H1 (cell line): Measurements from ENCODE around the gene KLF13. TPM values are rescaled to one million over a fixed set of nuclear protein-coding genes. Genes with fewer than 3 reads are reported as not detected.

ENCODE experiments used
- CTCF ChIA-PET: fragments of 300-600 bp; sonication (Branson Sonifier 250); formaldehyde crosslinking; loops from one replicate; lab custom pipeline; 2021; ENCODE audit not compliant: partially characterized antibody; lab: Charles Lee
- POLR2A ChIA-PET: fragments of 300-600 bp; sonication (Branson Sonifier 250); formaldehyde crosslinking; loops from one replicate; lab custom pipeline; 2021; ENCODE audit warnings: inconsistent platforms; ENCODE audit not compliant: partially characterized antibody; lab: Charles Lee
- DNase-seq, 2 experiments: peaks; one replicate each; pipeline versions ENCODE4 v3.0.0 to v3.0.0-alpha.2; 2010 to 2022; ENCODE audit warnings: low spot score in 2 of 2, low read depth in 1 of 2, mixed read lengths in 1 of 2
- FAIRE-seq: peaks from 2 replicates; lab custom pipeline; 2011; peaks lifted over from hg19 to GRCh38; lab: Jason Lieb, UNC
- H2AFZ ChIP-seq: 2 replicates; pipeline ENCODE4 v1.8.1; 2012; ENCODE audit warnings: low read length, inconsistent platforms
- H2AK5ac ChIP-seq: 2 replicates; pipeline ENCODE4 v1.6.1; 2013; ENCODE audit warnings: low read depth, low read length
- H2BK120ac ChIP-seq: replicated peaks from 2 replicates; pipeline ENCODE3; 2013; ENCODE audit warnings: low read depth, low read length, inconsistent platforms
- H2BK12ac ChIP-seq: 2 replicates; pipeline ENCODE4 v1.6.1; 2013; ENCODE audit warnings: low read depth, low read length
- H2BK15ac ChIP-seq: 2 replicates; pipeline ENCODE4 v1.6.1; 2013; ENCODE audit warnings: low read length
- H2BK20ac ChIP-seq: 2 replicates; pipeline ENCODE4 v1.6.1; 2013; ENCODE audit warnings: low read length
- H2BK5ac ChIP-seq: 2 replicates; pipeline ENCODE4 v1.6.1; 2013; ENCODE audit warnings: low read depth, low read length
- H3K14ac ChIP-seq: 2 replicates; pipeline ENCODE4 v1.6.1; 2013; ENCODE audit warnings: inconsistent platforms; ENCODE audit not compliant: insufficient read length
- H3K18ac ChIP-seq: 2 replicates; pipeline ENCODE4 v1.6.1; 2013; ENCODE audit warnings: low read length; ENCODE audit errors: extremely low read depth
- H3K23ac ChIP-seq: 2 replicates; pipeline ENCODE4 v1.6.1; 2013; ENCODE audit warnings: inconsistent platforms; ENCODE audit not compliant: insufficient read length
- H3K23me2 ChIP-seq: 2 replicates; pipeline ENCODE4 v1.6.1; 2013; ENCODE audit warnings: low read depth, low read length
- H3K27ac ChIP-seq: 2 replicates; pipeline ENCODE4 v1.6.1; 2011; ENCODE audit warnings: low read depth, low read length, inconsistent platforms
- H3K27me3 ChIP-seq, 4 experiments: replicated peaks in 1 of 4; 1 replicate in 1 of 4; 2 replicates in 3 of 4; pipeline versions ENCODE4 v1.6.1 to v1.8.1; 2011 to 2013; ENCODE audit warnings: low read length in 3 of 4, mild to moderate bottlenecking in 3 of 4, inconsistent platforms in 2 of 4, mixed read lengths in 2 of 4, moderate library complexity in 1 of 4; ENCODE audit not compliant: control insufficient read depth in 3 of 4, insufficient read depth in 3 of 4; ENCODE audit errors: extremely low read depth in 1 of 4
- H3K36me3 ChIP-seq, 4 experiments: 2 replicates each; pipeline versions ENCODE4 v1.6.1 to v1.8.1; 2011 to 2013; ENCODE audit warnings: mild to moderate bottlenecking in 4 of 4, low read length in 3 of 4, moderate library complexity in 2 of 4, control low read depth in 1 of 4, inconsistent platforms in 1 of 4; ENCODE audit not compliant: insufficient read depth in 4 of 4, control insufficient read depth in 2 of 4
- H3K4ac ChIP-seq: replicated peaks from 2 replicates; pipeline ENCODE3; 2013; ENCODE audit warnings: low read length, low read depth, mixed read lengths, inconsistent platforms; ENCODE audit not compliant: insufficient read length
- H3K4me1 ChIP-seq, 4 experiments: replicated peaks in 1 of 4; 1 replicate in 1 of 4; 2 replicates in 3 of 4; pipeline versions ENCODE4 v1.6.1 to v1.8.1; 2011 to 2013; ENCODE audit warnings: low read length in 3 of 4, inconsistent platforms in 2 of 4, mixed read lengths in 1 of 4; ENCODE audit not compliant: insufficient read depth in 4 of 4, control insufficient read depth in 3 of 4
- H3K4me2 ChIP-seq, 2 experiments: 2 replicates each; pipeline versions ENCODE4 v1.6.1 to v1.8.1; 2011 to 2013; ENCODE audit warnings: low read depth in 2 of 2, low read length in 2 of 2, control low read depth in 1 of 2, inconsistent platforms in 1 of 2, mild to moderate bottlenecking in 1 of 2; ENCODE audit not compliant: insufficient read depth in 1 of 2
- H3K4me3 ChIP-seq, 4 experiments: fragments of 200-600, 300-600 bp in 1 of 4; sonication (generic), shearing (Covaris generic), sonication (Bioruptor Twin) in 1 of 4; 2 replicates each; pipeline versions ENCODE4 v1.5.1 to v1.8.1; 2011 to 2016; ENCODE audit warnings: low read length in 4 of 4, low read depth in 3 of 4, control low read depth in 2 of 4, inconsistent platforms in 2 of 4, mild to moderate bottlenecking in 2 of 4, mixed read lengths in 1 of 4, moderate library complexity in 1 of 4; ENCODE audit not compliant: insufficient read depth in 2 of 4; ENCODE audit errors: extremely low read depth in 1 of 4
- H3K56ac ChIP-seq: replicated peaks from 2 replicates; pipeline ENCODE3; 2013; ENCODE audit warnings: low read depth, mild to moderate bottlenecking, mixed read lengths, low read length, inconsistent platforms; ENCODE audit not compliant: insufficient read length
- H3K79me1 ChIP-seq: 2 replicates; pipeline ENCODE4 v1.6.1; 2013; ENCODE audit warnings: low read depth, low read length, control low read depth
- H3K79me2 ChIP-seq, 2 experiments: 2 replicates each; pipeline versions ENCODE4 v1.6.1 to v1.8.1; 2012 to 2013; ENCODE audit warnings: low read length in 2 of 2, mild to moderate bottlenecking in 2 of 2, inconsistent platforms in 1 of 2; ENCODE audit not compliant: insufficient read depth in 2 of 2, control insufficient read depth in 1 of 2
- H3K9ac ChIP-seq, 4 experiments: replicated peaks in 1 of 4; 1 replicate in 1 of 4; 2 replicates in 3 of 4; pipeline versions ENCODE4 v1.6.1 to v1.8.1; 2011 to 2013; ENCODE audit warnings: low read depth in 3 of 4, low read length in 3 of 4, control low read depth in 2 of 4, mild to moderate bottlenecking in 2 of 4, moderate library complexity in 2 of 4, inconsistent platforms in 1 of 4; ENCODE audit errors: extremely low read depth in 1 of 4
- H3K9me3 ChIP-seq, 2 experiments: 2 replicates each; pipeline versions ENCODE4 v1.6.1 to v1.8.1; 2012 to 2013; ENCODE audit warnings: mild to moderate bottlenecking in 2 of 2, moderate library complexity in 2 of 2, control low read depth in 1 of 2, inconsistent platforms in 1 of 2, low read depth in 1 of 2, low read length in 1 of 2, mixed read lengths in 1 of 2; ENCODE audit not compliant: insufficient read depth in 2 of 2
- H4K20me1 ChIP-seq, 2 experiments: replicated peaks in 1 of 2; 2 replicates each; pipeline versions ENCODE3 to v1.8.1; 2011 to 2013; ENCODE audit warnings: inconsistent platforms in 2 of 2, low read length in 2 of 2, mild to moderate bottlenecking in 1 of 2; ENCODE audit not compliant: insufficient read depth in 2 of 2, control insufficient read depth in 1 of 2
- H4K5ac ChIP-seq: 2 replicates; pipeline ENCODE4 v1.6.1; 2013; ENCODE audit warnings: low read length, low read depth, mixed read lengths, inconsistent platforms; ENCODE audit not compliant: insufficient read length
- H4K8ac ChIP-seq: 2 replicates; pipeline ENCODE4 v1.8.0; 2013; ENCODE audit warnings: mild to moderate bottlenecking, moderate library complexity, low read length, inconsistent platforms; ENCODE audit not compliant: insufficient read depth; ENCODE audit errors: extremely low read depth
- H4K91ac ChIP-seq: replicated peaks from 2 replicates; pipeline ENCODE3; 2013; ENCODE audit warnings: low read length, mixed read lengths, inconsistent platforms; ENCODE audit not compliant: insufficient read length
- EZH2 ChIP-seq: fragments of 200-600 bp; sonication (generic); IDR thresholded peaks from 2 replicates; pipeline ENCODE4 v1.7.1; 2012; ENCODE audit warnings: low read depth, mild to moderate bottlenecking, moderate library complexity, low read length, inconsistent platforms; ENCODE audit not compliant: severe bottlenecking
- RNF2 ChIP-seq: fragments of 200-900, 300-1000 bp; sonication (generic); IDR thresholded peaks from 2 replicates; pipeline ENCODE4 v1.7.1; 2016; ENCODE audit warnings: borderline replicate concordance, low read depth, mild to moderate bottlenecking, antibody characterized with exemption, low read length; ENCODE audit not compliant: poor library complexity, severe bottlenecking; ENCODE audit errors: missing control alignments
- SP2 ChIP-seq: IDR thresholded peaks from 2 replicates; pipeline ENCODE4 v1.6.1; 2012; ENCODE audit warnings: mild to moderate bottlenecking, low read length, inconsistent platforms
- WGBS, 2 experiments: shearing (Covaris generic) in 1 of 2; methylation state at CpG; one replicate each; pipeline versions ENCODE4 v1.1.6 to v1.1.7; 2013 to 2015; ENCODE audit warnings: low lambda C conversion rate in 2 of 2, mixed read lengths in 2 of 2, inconsistent platforms in 1 of 2, low coverage in 1 of 2, missing lambda C conversion rate in 1 of 2; ENCODE audit not compliant: insufficient replicate concordance in 2 of 2, insufficient coverage in 1 of 2, insufficient read length in 1 of 2; ENCODE audit errors: extremely low coverage in 1 of 2, missing lambda C conversion rate in 1 of 2; 5-methylcytosine and 5-hydroxymethylcytosine counted together
- polyA plus RNA-seq, 7 experiments: library from polyadenylated mRNA; depleted of rRNA in 3 of 7; stranded (reverse) in 5 of 7; unstranded in 2 of 7; fragments of >200 nt in 5 of 7; fragments of 200-250 nt in 2 of 7; gene quantifications; 1 replicate in 5 of 7; 2 replicates in 1 of 7; 4 replicates in 1 of 7; pipeline versions ENCODE4 v1.2.1 to v1.2.3, GENCODE V29; 2011 to 2013; ENCODE audit warnings: missing spikeins in 2 of 7, mixed read lengths in 2 of 7
- total RNA-seq: library from RNA; stranded (reverse); fragmentation: NEBNext Ultra II Directional; extraction: Animal tissue kit (Norgen Biotek cat#: 25700); gene quantifications from 2 replicates; pipeline ENCODE4 v1.2.1, GENCODE V29; 2021

Gene KLF13
- total and polyA plus RNA-seq, 2 of the 8 experiments (the other 6 are each of a cell fraction or from before 2014, with no cell fraction given), result 18.3 to 33.4 TPM

DNA sequence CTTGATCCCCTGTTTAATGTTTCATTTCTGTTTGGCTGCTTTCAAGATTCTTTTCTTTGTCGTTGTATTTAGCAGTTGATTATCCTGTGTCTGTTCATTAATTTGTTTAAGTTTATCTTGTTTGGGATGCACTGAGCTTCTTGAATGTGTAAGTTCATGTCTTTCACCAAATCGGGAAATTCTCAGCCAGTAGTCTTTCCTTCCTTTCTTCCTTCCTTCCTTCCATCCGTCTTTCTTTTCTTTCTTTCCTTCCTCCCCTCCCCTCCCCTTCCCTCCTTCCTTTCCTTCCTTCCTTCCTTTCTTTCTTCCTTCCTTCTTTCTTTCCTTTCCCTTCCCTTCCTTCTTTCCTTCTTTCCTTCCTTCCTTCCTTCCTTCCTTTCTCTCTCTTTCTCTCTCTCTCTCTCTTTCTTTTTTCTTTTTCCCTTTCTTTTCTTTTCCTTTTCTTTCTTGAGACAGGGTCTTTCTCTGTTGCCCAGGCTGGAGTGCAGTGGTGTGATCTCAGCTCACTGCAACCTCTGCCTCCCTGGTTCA lies 35.5 kb upstream of the KLF13 start:
- Histone ChIP-seq H3K9me3 (no peaks in the 10 kb centered on the region), H2BK120ac (no peak overlapping the region), H3K9ac (no peak overlapping the region), H3K27me3 (no peaks in the 10 kb centered on the region; a peak in 1 of 7 replicates), H3K14ac (no peak overlapping the region), H3K18ac (no peak overlapping the region), H4K91ac (no peak overlapping the region), H3K23ac (no peak overlapping the region), H2BK20ac (no peak overlapping the region), H3K36me3 (no peaks in the 10 kb centered on the region), H3K4me2 (no peak overlapping the region), H3K4ac (no peak overlapping the region), H2AK5ac (no peak overlapping the region), H3K79me2 (no peaks in the 10 kb centered on the region), H3K56ac (no peak overlapping the region), H3K4me1 (peaks cover 0 to 3% (median under 1%) of the 10 kb centered on the region in 4 experiments; a peak in 3 of 7 replicates), H2BK5ac (no peak overlapping the region), H3K27ac (no peak overlapping the region), H2AFZ (no peak overlapping the region), H3K4me3 (no peak overlapping the region), H4K8ac (no peak overlapping the region), H4K20me1 (no peaks in the 10 kb centered on the region), H3K79me1 (no peaks in the 10 kb centered on the region), H4K5ac (no peak overlapping the region), H3K23me2 (no peaks in the 10 kb centered on the region; the same call in 1 of the 2 replicates), H2BK12ac (no peak overlapping the region), H2BK15ac (no peak overlapping the region)
- no peak for TF ChIP-seq SP2
- no peak for TF ChIP-seq RNF2
- TF ChIP-seq EZH2, result no peak
- ChIA-PET POLR2A (interaction anchor here (0.8 kb wide), 1 partner anchor 11 kb away, joined by 3 read pairs; no protein-coding TSS in a partner anchor), CTCF (interaction anchor here (1.0 to 2.1 kb wide), 2 partner anchors 11 to 12 kb away, joined by 3 to 13 read pairs; no protein-coding TSS in a partner anchor)
- FAIRE-seq (no peak), DNase-seq (no peak)
- 88% methylated on average over 3 of the region's 3 CpGs; no CpG with 5 or more reads in 1 of the 2 experiments for WGBS, 2 experiments
